Right kidney (tissue), 1 donor: Measurements from ENCODE around the gene TBCD.

Source experiments
- DNase-seq: peaks from one replicate; pipeline ENCODE4 v3.0.0-alpha.2; 2016

TBCD gene

DNA sequence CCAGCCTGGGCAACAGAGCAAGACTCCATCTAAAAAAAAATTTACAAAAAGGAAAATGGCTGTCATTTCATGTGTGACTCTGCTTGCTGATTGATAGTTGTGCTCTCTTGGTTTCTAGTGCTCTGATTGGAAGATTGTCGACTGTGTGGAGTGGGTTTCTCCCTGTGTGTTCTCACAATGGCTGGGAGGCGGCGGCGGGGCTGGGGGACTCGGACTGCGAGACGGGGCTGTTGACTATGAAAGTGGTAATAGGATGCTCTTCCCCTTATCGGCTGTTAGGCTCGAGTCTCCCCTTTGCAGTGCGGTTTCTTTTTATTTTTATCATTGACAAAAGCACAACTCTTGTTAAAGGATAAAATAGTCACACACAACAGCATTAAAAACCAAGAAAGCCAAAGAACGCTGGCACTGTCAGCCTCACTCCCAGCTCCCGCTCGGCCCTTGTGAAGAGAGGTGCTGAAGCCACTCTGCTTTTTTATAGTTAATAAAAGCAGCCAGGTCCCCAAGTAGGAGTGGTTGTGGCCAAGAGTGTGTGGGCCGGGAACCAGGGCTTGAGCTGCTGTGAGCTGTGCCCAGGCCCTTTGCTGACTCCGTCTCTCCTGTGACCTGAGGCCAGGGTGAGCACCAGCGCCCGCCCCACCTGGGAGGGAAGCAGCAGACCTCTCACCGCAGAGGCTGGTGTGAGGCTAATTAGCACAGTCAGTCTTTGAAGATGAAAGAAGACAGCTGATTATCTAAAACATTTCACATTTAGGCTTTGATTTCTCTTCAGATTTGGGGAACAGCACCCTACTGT, 36.5 kb downstream of the TBCD start:
- no peak for DNase-seq

- DNase-seq = no peak
These were observed 37.3 kb downstream of the TBCD start for GRCh38 chr17:82789051-82789592.

- no peak for DNase-seq
These were observed 37.9 kb downstream of the TBCD start for GRCh38 chr17:82789806-82790205.

DNA sequence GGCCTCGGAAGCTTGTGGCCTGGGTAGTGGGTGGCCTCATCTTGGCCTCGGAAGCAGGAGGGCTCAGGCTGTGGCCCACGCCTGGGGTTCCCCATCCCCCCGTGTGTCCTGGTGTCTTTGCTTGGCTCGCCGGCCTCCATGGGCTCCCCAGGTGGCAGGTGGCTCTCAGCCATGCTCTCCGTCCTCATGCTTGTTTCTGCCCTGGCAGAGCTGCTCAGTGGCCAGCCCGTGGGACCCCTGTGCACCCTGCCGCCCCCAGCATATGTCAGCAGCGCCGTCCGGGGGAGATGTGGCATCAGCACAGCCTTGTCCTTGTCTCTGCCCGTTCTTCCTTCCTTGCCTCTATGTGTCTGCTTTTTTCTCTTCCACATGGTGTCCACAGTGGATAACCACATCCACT, 38.5 kb downstream of the TBCD start:
- DNase-seq = no peak

GRCh38 chr17:82791532-82791931, 39.7 kb downstream of the TBCD start:
- DNase-seq = no peak

- DNase-seq = no peak
These were observed 42.2 kb downstream of the TBCD start for GRCh38 chr17:82793974-82794630.

DNA sequence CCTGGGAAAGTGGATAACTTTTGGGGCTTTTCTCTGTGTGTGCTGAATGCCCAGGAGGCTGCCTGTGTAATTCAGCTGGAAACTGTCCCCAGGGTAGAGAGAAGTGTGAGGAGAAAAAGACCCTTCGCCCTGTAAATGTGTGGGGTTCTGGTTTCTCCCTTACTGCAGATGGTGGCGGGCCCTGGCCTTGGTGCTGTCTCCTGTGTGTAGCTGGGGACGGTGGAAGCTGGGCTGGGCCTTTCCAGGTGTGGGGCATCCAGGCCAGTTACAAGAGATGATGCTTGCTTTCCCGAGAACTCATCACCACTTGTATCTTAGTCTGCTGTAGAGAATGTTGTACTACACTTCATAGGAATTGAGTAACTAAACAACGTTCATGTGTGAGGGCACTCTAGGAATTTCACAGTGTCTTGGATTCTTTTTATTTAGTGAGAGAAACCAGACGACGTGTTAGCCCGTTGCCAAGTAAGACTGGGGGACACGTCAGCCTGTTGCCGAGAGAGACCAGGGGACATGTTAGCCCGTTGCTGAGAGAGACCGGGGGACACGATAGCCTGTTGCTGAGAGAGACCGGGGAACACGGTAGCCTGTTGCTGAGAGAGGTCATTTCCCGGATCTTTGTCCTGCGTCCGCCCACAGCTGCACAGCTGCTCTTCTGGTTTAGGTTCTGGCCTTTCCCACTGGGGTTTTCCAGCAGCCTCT, 43.1 kb downstream of the TBCD start:
- DNase-seq = no peak

DNA sequence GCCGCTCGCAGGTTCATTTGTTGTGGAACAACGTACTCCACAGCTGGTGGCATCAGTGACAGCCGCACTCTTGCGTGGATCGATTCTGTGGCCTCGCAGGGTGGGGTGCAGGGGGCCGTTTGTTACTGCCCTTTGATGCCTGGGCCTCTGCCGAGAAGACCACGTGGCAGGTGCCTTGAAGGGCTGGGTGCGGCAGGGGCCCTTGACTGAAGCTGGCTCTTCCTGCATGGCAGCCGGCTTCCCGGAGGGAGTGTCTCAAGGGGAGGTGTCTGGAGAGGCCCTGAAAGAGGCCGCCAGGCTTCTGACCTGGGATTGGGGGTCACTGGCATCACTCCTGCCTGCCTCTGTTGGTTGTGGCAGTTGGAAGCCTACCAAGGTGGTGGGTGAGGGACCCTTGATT, 43.8 kb downstream of the TBCD start:
- DNase-seq = no peak

GRCh38 chr17:82797061-82797460, 45.2 kb downstream of the TBCD start:
- DNase-seq = no peak

GRCh38 chr17:82798752-82799151, 46.9 kb downstream of the TBCD start:
- no peak for DNase-seq

DNA sequence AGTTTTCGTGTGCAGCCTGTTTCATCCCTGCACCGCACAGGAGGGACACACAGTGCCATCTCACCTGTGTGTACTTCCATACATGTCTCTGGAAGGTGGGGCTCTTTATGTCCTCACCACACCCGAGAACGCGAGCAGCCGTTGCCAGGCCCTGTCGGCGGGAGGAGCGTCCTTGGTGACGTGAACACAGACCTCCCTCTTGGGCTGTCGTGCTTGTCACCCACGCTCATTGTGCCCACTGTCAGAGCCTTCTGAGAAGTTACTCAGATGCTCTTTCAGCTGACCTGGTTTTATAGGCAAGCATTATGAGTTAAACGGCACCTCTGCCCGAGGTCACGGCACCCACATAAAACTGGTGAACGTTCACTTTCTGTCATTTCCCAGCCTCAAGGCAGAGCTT, 47.7 kb downstream of the TBCD start:
- no peak for DNase-seq

- no peak for DNase-seq
These were observed 49.0 kb downstream of the TBCD start for GRCh38 chr17:82800885-82801284.

DNA sequence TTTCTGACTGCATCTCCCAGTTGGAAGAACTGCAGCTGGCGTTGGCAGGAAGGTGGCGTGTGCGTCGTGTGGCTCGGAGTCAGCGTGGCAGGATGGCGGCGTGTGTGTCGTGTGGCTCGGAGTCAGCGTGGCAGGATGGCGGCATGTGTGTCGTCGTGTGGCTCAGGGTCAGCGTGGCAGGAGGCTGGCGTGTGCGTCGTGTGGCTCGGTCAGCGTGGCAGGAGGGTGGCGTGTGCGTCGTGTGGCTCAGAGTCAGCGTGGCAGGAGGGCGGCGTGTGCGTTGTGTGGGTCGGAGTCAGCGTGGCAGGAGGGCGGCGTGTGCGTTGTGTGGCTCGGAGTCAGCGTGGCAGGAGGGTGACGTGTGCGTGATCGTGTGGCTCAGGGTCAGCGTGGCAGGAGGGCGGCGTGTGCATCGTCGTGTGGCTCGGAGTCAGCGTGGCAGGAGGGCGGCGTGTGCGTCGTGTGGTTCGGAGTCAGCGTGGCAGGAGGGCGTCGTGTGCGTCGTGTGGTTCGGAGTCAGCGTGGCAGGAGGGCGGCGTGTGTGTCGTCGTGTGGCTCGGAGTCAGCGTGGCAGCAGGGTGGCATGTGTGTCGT, 49.6 kb downstream of the TBCD start:
- DNase-seq = no peak

GRCh38 chr17:82802075-82802780, 50.4 kb downstream of the TBCD start:
- DNase-seq = no peak

DNA sequence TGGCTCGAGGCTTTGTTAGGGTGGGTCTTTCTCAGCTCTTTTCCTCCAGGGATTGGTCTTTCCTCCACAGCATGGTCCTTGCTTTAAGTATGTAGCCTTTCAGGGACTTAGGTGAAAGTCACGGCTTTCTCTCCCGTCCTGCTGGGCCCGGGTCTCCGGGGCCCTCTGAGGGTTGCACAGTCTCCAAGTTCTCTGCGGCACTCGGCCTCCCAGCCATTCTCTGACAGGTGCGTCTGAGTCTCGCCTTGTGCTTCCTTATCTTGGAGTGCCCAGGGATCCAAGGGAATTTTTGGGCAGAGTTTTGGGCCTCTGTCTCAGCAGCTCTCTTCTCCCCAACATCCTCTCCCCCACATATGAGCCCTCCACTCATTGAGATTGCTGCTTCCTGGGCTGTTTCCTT, 51.3 kb downstream of the TBCD start:
- no peak for DNase-seq

- DNase-seq = no peak
These were observed 51.7 kb downstream of the TBCD start for GRCh38 chr17:82803606-82804005.

- DNase-seq = no peak
These were observed 52.8 kb downstream of the TBCD start for GRCh38 chr17:82804442-82805191.

DNA sequence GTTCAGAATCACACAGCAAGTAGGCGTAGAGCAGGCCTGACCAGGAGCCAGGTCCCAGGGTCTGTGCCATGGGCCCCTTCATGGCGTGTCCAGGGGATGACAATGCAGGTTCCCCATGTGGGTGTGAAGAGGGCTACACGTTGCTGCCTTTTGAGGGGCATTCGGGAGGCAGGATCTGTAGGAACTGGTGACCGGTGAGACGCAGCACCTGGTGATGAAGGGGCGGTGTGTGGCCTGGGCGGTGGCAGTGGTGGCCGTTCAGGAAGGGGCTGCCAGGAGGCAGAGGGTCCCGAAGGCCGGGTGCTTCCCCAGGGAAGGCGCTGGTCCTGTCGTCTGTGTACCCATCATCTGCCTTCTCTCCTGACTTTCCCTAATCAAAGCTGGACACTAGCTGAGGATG, 53.4 kb downstream of the TBCD start:
- DNase-seq = no peak

- no peak for DNase-seq
These were observed 54.0 kb downstream of the TBCD start for GRCh38 chr17:82805823-82806222.

DNA sequence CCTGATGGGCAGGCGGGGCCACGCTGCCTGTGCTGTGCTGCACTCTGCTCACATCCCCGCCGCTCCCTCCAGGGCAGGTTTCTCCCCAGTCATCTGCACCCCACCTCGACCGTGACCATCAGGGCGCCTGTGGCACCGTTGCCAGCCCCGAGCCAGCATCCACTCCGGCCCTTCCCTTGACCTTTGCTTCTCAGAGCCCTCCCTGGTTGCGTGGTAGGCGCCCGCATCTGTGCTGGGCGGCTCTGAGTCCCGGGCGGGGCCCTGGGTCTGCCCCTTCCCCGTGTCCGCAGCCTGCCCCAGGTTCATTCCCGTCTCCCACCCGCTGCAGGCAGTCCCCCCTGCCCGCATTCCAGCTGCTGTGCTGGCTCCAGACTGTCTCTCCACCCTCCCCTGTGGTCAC, 54.8 kb downstream of the TBCD start:
- no peak for DNase-seq

- no peak for DNase-seq
These were observed 55.2 kb downstream of the TBCD start for GRCh38 chr17:82807101-82807500.
